GF-D8 (cell line): ENCODE data around the gene RRM1.
A peak's percentile ranks its signal among the peaks of the same experiment; 100 is the strongest.
"Not testable (repeated sequence)": the region's sequence is repeated elsewhere in the genome, so short reads cannot be mapped to it uniquely, and the experiment has no call there.

Source experiments
- DNase-seq: peaks from one replicate; lab custom pipeline; 2025; lab: John Stamatoyannopoulos, UW

RRM1 gene

GRCh38 chr11:4094348-4095291 is at the start of gene RRM1:
Gene RRM1 (plus strand): TSS chr11:4094799. CDS start chr11:4095013, 214 bp downstream.
- DNase-seq = peak; percentile 63

- DNase-seq = no peak
These were observed 49.5 kb upstream of the RRM1 start for GRCh38 chr11:4044976-4045646.

GRCh38 chr11:4048340-4048739 is 46.3 kb upstream of the RRM1 start:
- DNase-seq = no peak

GRCh38 chr11:4049006-4049405 is 45.6 kb upstream of the RRM1 start:
- DNase-seq = peak; percentile 26

- no peak for DNase-seq
These were observed 44.5 kb upstream of the RRM1 start for GRCh38 chr11:4050138-4050537.

GRCh38 chr11:4053200-4053599 is 41.4 kb upstream of the RRM1 start:
- not testable (repeated sequence) for DNase-seq

GRCh38 chr11:4054643-4055042 is 40.0 kb upstream of the RRM1 start:
- DNase-seq = no peak

- DNase-seq = no peak
These were observed 35.2 kb upstream of the RRM1 start for GRCh38 chr11:4059424-4059823.

- DNase-seq = no peak
These were observed 34.2 kb upstream of the RRM1 start for GRCh38 chr11:4060182-4060923.

- no peak for DNase-seq
These were observed 32.9 kb upstream of the RRM1 start for GRCh38 chr11:4061700-4062099.

- no peak for DNase-seq
These were observed 31.3 kb upstream of the RRM1 start for GRCh38 chr11:4063348-4063747.

GRCh38 chr11:4064278-4064955 is 30.2 kb upstream of the RRM1 start:
- DNase-seq = no peak

- no peak for DNase-seq
These were observed 29.5 kb upstream of the RRM1 start for GRCh38 chr11:4065086-4065485.

- no peak for DNase-seq
These were observed 28.8 kb upstream of the RRM1 start for GRCh38 chr11:4065601-4066377.

GRCh38 chr11:4066910-4067309 is 27.7 kb upstream of the RRM1 start:
- peak; percentile 8 for DNase-seq

- DNase-seq = no peak
These were observed 25.6 kb upstream of the RRM1 start for GRCh38 chr11:4068962-4069361.

- DNase-seq = no peak
These were observed 23.3 kb upstream of the RRM1 start for GRCh38 chr11:4071325-4071724.

- no peak for DNase-seq
These were observed 22.7 kb upstream of the RRM1 start for GRCh38 chr11:4071914-4072313.

GRCh38 chr11:4072668-4073285 is 21.8 kb upstream of the RRM1 start:
- DNase-seq = peak; percentile 20

GRCh38 chr11:4074266-4074665 is 20.3 kb upstream of the RRM1 start:
- no peak for DNase-seq

- DNase-seq = no peak
These were observed 17.8 kb upstream of the RRM1 start for GRCh38 chr11:4076774-4077173.
